NCI-H2227 (cell line): ENCODE results near the gene TMEM91.

ENCODE experiments used
- DNase-seq: peaks from one replicate; lab custom pipeline; 2025; ENCODE audit not compliant: unreplicated experiment; lab: John Stamatoyannopoulos, UW

Gene TMEM91

GRCh38 chr19:41409288-41409687 is 33.0 kb downstream of the TMEM91 start:
- DNase-seq = no peak

GRCh38 chr19:41410336-41411054 is 34.2 kb downstream of the TMEM91 start:
- DNase-seq = no peak

GRCh38 chr19:41411100-41411967 is 35.0 kb downstream of the TMEM91 start:
- DNase-seq = no peak

GRCh38 chr19:41411968-41412265 is 35.6 kb downstream of the TMEM91 start:
- DNase-seq = no peak

- DNase-seq = no peak
Observed at GRCh38 chr19:41412953-41413352, 36.6 kb downstream of the TMEM91 start.

GRCh38 chr19:41413947-41414346 is 37.6 kb downstream of the TMEM91 start:
- DNase-seq = no peak

GRCh38 chr19:41414461-41414860 is 38.1 kb downstream of the TMEM91 start:
- DNase-seq = no peak

- no peak for DNase-seq
Observed at GRCh38 chr19:41415154-41415571, 38.8 kb downstream of the TMEM91 start.

- DNase-seq = no peak
Observed at GRCh38 chr19:41416194-41416674, 39.9 kb downstream of the TMEM91 start.

GRCh38 chr19:41420101-41420880 is 44.0 kb downstream of the TMEM91 start:
- no peak for DNase-seq

GRCh38 chr19:41421314-41421713 is 45.0 kb downstream of the TMEM91 start:
- no peak for DNase-seq

- DNase-seq = no peak
Observed at GRCh38 chr19:41421973-41422372, 45.6 kb downstream of the TMEM91 start.

- no peak for DNase-seq
Observed at GRCh38 chr19:41422456-41422855, 46.1 kb downstream of the TMEM91 start.

GRCh38 chr19:41422955-41423354 is 46.6 kb downstream of the TMEM91 start:
- DNase-seq = no peak

- no peak for DNase-seq
Observed at GRCh38 chr19:41424335-41425173, 48.2 kb downstream of the TMEM91 start.

GRCh38 chr19:41425174-41426115 is 49.1 kb downstream of the TMEM91 start:
- DNase-seq = no peak

- no peak for DNase-seq
Observed at GRCh38 chr19:41426116-41426841, 49.9 kb downstream of the TMEM91 start.

- peak; percentile 94 for DNase-seq
Observed at GRCh38 chr19:41426952-41427646, 50.8 kb downstream of the TMEM91 start, which contains the start of gene B3GNT8. Gene B3GNT8 (minus strand): TSS chr19:41427374. CDS start chr19:41426778, 596 bp downstream.
